ENCODE results near the gene ARHGEF26. TPM values are rescaled to one million over a fixed set of nuclear protein-coding genes. Genes with fewer than 3 reads are reported as not detected.

ARHGEF26 gene
- total and polyA plus RNA-seq, 2 experiments from 2014 or later, result 9.4 to 16.9 TPM

DNA sequence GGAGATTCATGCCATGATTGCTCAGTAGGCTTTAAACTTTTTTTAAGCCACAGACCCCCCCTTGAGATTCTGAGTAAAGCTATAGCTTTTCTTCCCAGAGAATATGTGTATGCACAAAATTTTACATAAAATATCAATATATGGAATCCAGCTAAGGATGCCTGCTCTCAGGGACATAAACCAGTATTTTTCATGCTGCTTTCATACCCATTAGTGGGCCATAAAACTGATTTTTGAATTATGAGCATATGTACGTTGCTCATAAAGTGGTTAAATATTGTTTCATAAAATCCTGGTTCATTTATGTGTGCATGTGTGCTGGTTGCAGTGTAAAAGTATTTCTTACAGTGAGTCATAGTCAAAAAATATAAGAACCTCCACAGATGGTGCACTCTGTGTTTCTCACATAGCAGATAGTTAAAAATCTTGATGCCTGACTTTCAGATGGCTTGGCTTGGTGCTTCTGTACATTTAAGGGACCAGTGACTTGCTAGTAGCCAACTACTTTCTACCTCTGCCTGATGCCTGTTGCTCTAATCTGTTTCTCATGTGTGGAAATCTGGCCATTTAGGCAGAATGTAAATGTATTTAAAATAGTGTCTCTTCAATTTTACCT, 71.9 kb downstream of the ARHGEF26 start (continued):
- TF ChIP-seq ZNF462 (CRISPR knock-in tag; IDR thresholded peaks at IDR 0.05) (no peak), CTCF (conservative IDR thresholded peaks at IDR 0.05; ENCODE audit: low read depth in 2 of 2) (no peak), JUNB (IDR thresholded peaks at IDR 0.05; ENCODE audit: unreplicated experiment) (no peak)

GRCh38 chr3:154194877-154195276, 73.7 kb downstream of the ARHGEF26 start:
- Histone ChIP-seq H4K20me1 (replicated peaks; ENCODE audit: insufficient read depth) (no peaks in the 10 kb centered on the region), H3K79me2 (replicated peaks; ENCODE audit: insufficient read depth) (no peaks in the 10 kb centered on the region), H2AFZ (no peak overlapping the region), H3K27me3 (ENCODE audit: insufficient read depth) (no peaks in the 10 kb centered on the region), H3K4me1 (ENCODE audit: insufficient read depth) (peaks cover 15% of the 10 kb centered on the region), H3F3A (replicated peaks; ENCODE audit: low read depth) (no peaks in the 10 kb centered on the region), H3K27ac (ENCODE audit: low read depth) (no peak overlapping the region), H3K4me3 (no peak overlapping the region), H3K4me2 (no peak overlapping the region), H3K36me3 (ENCODE audit: insufficient read depth) (no peaks in the 10 kb centered on the region), H3K9me2 (ENCODE audit: insufficient read depth) (peaks cover 6% of the 10 kb centered on the region)
- peaks cover 17% of the 10 kb centered on the region for H3K4me1 Mint-ChIP-seq
- no peaks in the 10 kb centered on the region for H3K27me3 Mint-ChIP-seq (ENCODE audit: insufficient read depth, low read depth, poor library complexity)
- H3K4me3 Mint-ChIP-seq, result no peak overlapping the region
- TF ChIP-seq EZH2 (IDR thresholded peaks at IDR 0.05; ENCODE audit: low read depth, unreplicated experiment) (no peak), ZNF114 (CRISPR knock-in tag; IDR thresholded peaks at IDR 0.05) (no peak), ZNF462 (CRISPR knock-in tag; IDR thresholded peaks at IDR 0.05) (no peak), ETS1 (IDR thresholded peaks at IDR 0.05) (no peak)
- H3K36me3 Mint-ChIP-seq (ENCODE audit: low read depth), result peaks cover 34% of the 10 kb centered on the region
- H3K27ac Mint-ChIP-seq, result no peak overlapping the region; the same call in 1 of the 2 replicates
- DNase-seq (ENCODE audit: low spot score), result no peak
- ATAC-seq, result no peak
- no peaks in the 10 kb centered on the region; the same call in 2 of the 3 replicates for H3K9me3 Mint-ChIP-seq

Measured in GM23338 (cell line).